Measurements from ENCODE around the gene KIAA1755.

DNA sequence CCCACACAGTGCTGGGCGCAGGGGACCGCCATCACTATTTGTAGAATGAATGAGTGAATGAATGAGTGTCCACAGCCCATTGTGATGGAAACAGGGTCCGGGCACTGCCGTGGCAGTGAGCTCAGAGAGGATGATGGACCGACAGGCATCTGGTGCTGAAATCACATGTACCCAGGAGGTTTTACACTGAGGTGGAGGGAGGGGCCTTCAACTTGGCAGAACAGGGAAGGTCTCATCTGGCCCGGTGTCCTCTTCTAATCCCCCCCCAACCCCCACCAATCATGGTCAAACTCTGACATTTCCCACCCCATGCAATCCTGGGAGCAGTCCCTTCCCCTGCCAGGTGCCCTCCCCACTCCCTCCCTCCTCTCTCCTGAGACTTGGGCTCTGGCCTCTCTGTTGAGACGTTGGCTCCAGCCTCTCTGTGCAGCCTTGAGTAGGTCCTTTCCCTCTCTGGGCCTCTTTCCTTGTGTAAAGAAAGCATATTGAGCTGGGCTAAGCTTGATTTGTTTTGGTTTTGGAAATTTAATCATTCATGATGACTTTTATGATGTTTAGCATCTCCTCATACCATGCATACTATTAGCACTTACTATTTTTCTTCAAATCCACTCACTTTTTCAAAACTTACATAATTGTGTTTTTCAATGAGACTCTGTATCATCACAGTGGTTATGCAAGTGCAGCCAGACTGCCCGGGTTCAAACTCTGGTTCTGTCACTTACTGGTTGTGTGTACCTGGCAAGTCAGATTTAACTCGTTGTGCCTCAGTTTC lies 10.8 kb downstream of the KIAA1755 start:
- TF ChIP-seq, protein P1, sequence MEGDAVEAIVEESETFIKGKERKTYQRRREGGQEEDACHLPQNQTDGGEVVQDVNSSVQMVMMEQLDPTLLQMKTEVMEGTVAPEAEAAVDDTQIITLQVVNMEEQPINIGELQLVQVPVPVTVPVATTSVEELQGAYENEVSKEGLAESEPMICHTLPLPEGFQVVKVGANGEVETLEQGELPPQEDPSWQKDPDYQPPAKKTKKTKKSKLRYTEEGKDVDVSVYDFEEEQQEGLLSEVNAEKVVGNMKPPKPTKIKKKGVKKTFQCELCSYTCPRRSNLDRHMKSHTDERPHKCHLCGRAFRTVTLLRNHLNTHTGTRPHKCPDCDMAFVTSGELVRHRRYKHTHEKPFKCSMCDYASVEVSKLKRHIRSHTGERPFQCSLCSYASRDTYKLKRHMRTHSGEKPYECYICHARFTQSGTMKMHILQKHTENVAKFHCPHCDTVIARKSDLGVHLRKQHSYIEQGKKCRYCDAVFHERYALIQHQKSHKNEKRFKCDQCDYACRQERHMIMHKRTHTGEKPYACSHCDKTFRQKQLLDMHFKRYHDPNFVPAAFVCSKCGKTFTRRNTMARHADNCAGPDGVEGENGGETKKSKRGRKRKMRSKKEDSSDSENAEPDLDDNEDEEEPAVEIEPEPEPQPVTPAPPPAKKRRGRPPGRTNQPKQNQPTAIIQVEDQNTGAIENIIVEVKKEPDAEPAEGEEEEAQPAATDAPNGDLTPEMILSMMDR (conservative IDR thresholded peaks at IDR 0.05; ENCODE audit: low read depth, low read length): no peak
- no peak for TF ChIP-seq EZH2 (IDR thresholded peaks at IDR 0.05; ENCODE audit: low read length, unreplicated experiment)

Measured in PC-3 (cell line).